AG04449 (cell line): Measurements from ENCODE around the gene MORF4L1.

ENCODE experiments used
- CTCF ChIA-PET: fragments of 350-600 bp; formaldehyde crosslinking; extraction: SDS; loops from one replicate; lab custom pipeline; 2021; ENCODE audit warnings: antibody characterized with exemption; lab: Yijun Ruan, JAX
- POLR2A ChIA-PET: fragments of 400-600, 350-600 bp; formaldehyde crosslinking; extraction: SDS; loops from one replicate; lab custom pipeline; 2020; ENCODE audit warnings: antibody characterized with exemption, inconsistent platforms; lab: Yijun Ruan, JAX
- DNase-seq: peaks from one replicate; pipeline ENCODE4 v3.0.0-alpha.2; 2010; ENCODE audit warnings: low read depth, low spot score
- H3K4me3 ChIP-seq: 2 replicates; pipeline ENCODE4 v1.5.1; 2011; ENCODE audit warnings: low read depth, mild to moderate bottlenecking, control low read depth, low read length
- CTCF ChIP-seq: IDR thresholded peaks from one replicate; pipeline ENCODE4 v1.5.1; 2011; ENCODE audit warnings: mild to moderate bottlenecking, moderate library complexity, low read length, control low read depth, inconsistent platforms; ENCODE audit not compliant: insufficient read depth; ENCODE audit errors: missing control alignments

MORF4L1 gene

GRCh38 chr15:78907577-78907976 lies 34.9 kb downstream of the MORF4L1 start:
- peak; percentile 5 for TF ChIP-seq CTCF
- ChIA-PET POLR2A (no interaction called here), CTCF (interaction anchor here (0.9 to 6.4 kb wide), 10 partner anchors 8 to 285 kb away, joined by 3 to 67 read pairs (median 4); no protein-coding TSS in a partner anchor)
- H3K4me3 ChIP-seq, result no peak overlapping the region
- DNase-seq, result no peak

GRCh38 chr15:78909160-78909695 lies 36.5 kb downstream of the MORF4L1 start:
- ChIA-PET POLR2A (interaction anchor here (0.8 kb wide), 1 partner anchor 16 kb away, joined by 3 read pairs; no protein-coding TSS in a partner anchor), CTCF (interaction anchor here (0.7 to 6.4 kb wide), 16 partner anchors 10 to 276 kb away, joined by 3 to 67 read pairs (median 6); no protein-coding TSS in a partner anchor)
- no peak for DNase-seq
- no peak overlapping the region for H3K4me3 ChIP-seq
- no peak for TF ChIP-seq CTCF

GRCh38 chr15:78909791-78910228 lies 37.1 kb downstream of the MORF4L1 start:
- DNase-seq, result no peak
- CTCF ChIA-PET, result interaction anchor here (0.8 to 6.4 kb wide), 16 partner anchors 8 to 275 kb away, joined by 3 to 67 read pairs (median 7); no protein-coding TSS in a partner anchor

GRCh38 chr15:78910271-78910670 lies 37.6 kb downstream of the MORF4L1 start:
- ChIA-PET CTCF (interaction anchor here (1.1 to 6.4 kb wide), 14 partner anchors 9 to 275 kb away, joined by 3 to 67 read pairs (median 9); no protein-coding TSS in a partner anchor), POLR2A (no interaction called here)
- no peak for TF ChIP-seq CTCF
- H3K4me3 ChIP-seq, result no peak overlapping the region
- no peak for DNase-seq

More at GRCh38 chr15:78909791-78910228, 37.1 kb downstream of the MORF4L1 start:
- POLR2A ChIA-PET, result no interaction called here
- no peak overlapping the region for H3K4me3 ChIP-seq
- peak; percentile 59 for TF ChIP-seq CTCF

- CTCF ChIA-PET, result interaction anchor here (1.2 to 6.4 kb wide), 4 partner anchors 10 to 271 kb away, joined by 3 to 51 read pairs (median 20); no protein-coding TSS in a partner anchor
These were observed 39.6 kb downstream of the MORF4L1 start for GRCh38 chr15:78912316-78912715.

More at GRCh38 chr15:78912316-78912715, 39.6 kb downstream of the MORF4L1 start:
- POLR2A ChIA-PET, result no interaction called here
- no peak for TF ChIP-seq CTCF
- no peak overlapping the region for H3K4me3 ChIP-seq
- DNase-seq, result no peak
